NOMO-1 treated with DMSO at 0.1 percent for 48 hours (cell line): ENCODE data around the gene ANKS4B.
A peak's percentile ranks its signal among the peaks of the same experiment; 100 is the strongest.
"Not testable (repeated sequence)": the region's sequence is repeated elsewhere in the genome, so short reads cannot be mapped to it uniquely, and the experiment has no call there.

Source experiments
- DNase-seq: peaks from one replicate; lab custom pipeline; 2025; ENCODE audit not compliant: unreplicated experiment; lab: John Stamatoyannopoulos, UW

ANKS4B gene

GRCh38 chr16:21233521-21234150, at the start of gene ANKS4B:
Gene ANKS4B, plus strand, starts transcription at chr16:21233699. Its CDS starts 39 bp downstream, at chr16:21233738.
- no peak for DNase-seq

GRCh38 chr16:21183995-21184394, 49.5 kb upstream of the ANKS4B start:
- DNase-seq = no peak

GRCh38 chr16:21184834-21185233, 48.7 kb upstream of the ANKS4B start:
- DNase-seq = no peak

GRCh38 chr16:21185659-21186325, 47.7 kb upstream of the ANKS4B start:
- no peak for DNase-seq

GRCh38 chr16:21186326-21186691, 47.2 kb upstream of the ANKS4B start:
- DNase-seq = no peak

- DNase-seq = no peak
Measured at GRCh38 chr16:21189311-21189710, 44.2 kb upstream of the ANKS4B start.

GRCh38 chr16:21190013-21190412, 43.5 kb upstream of the ANKS4B start:
- DNase-seq = no peak

GRCh38 chr16:21190599-21190998, 42.9 kb upstream of the ANKS4B start:
- DNase-seq = no peak

GRCh38 chr16:21192991-21193390, 40.5 kb upstream of the ANKS4B start:
- no peak for DNase-seq

GRCh38 chr16:21194771-21195301, 38.7 kb upstream of the ANKS4B start:
- DNase-seq = no peak

GRCh38 chr16:21195330-21195729, 38.2 kb upstream of the ANKS4B start:
- not testable (repeated sequence) for DNase-seq

- DNase-seq = peak; percentile 90
Measured at GRCh38 chr16:21197112-21197511, 36.4 kb upstream of the ANKS4B start.

GRCh38 chr16:21197621-21198020, 35.9 kb upstream of the ANKS4B start:
- DNase-seq = no peak

- no peak for DNase-seq
Measured at GRCh38 chr16:21199607-21200218, 33.8 kb upstream of the ANKS4B start.

GRCh38 chr16:21203155-21203797, 30.2 kb upstream of the ANKS4B start:
- DNase-seq = no peak

- no peak for DNase-seq
Measured at GRCh38 chr16:21205303-21205702, 28.2 kb upstream of the ANKS4B start.

GRCh38 chr16:21206550-21206949, 26.9 kb upstream of the ANKS4B start:
- no peak for DNase-seq

GRCh38 chr16:21208446-21209230, 24.9 kb upstream of the ANKS4B start:
- no peak for DNase-seq

GRCh38 chr16:21211486-21211885, 22.0 kb upstream of the ANKS4B start, which contains the start of gene ZP2:
Gene ZP2, minus strand, starts transcription at chr16:21211574. Its CDS starts 27 bp downstream, at chr16:21211547.
- DNase-seq = no peak

GRCh38 chr16:21214086-21214485, 19.4 kb upstream of the ANKS4B start:
- no peak for DNase-seq

GRCh38 chr16:21217121-21217520, 16.4 kb upstream of the ANKS4B start:
- DNase-seq = no peak
